Neural progenitor cell (in vitro differentiated cells): ENCODE results near the gene IKZF3. TPM values are rescaled to one million over a fixed set of nuclear protein-coding genes. Genes with fewer than 3 reads are reported as not detected.

Source experiments
- DNase-seq: peaks from one replicate; pipeline ENCODE4 v3.0.0-alpha.2; 2016; ENCODE audit warnings: low spot score
- H2AFZ ChIP-seq: fragments of 200-600 bp; sonication (generic); replicated peaks from 2 replicates; pipeline ENCODE4 v1.6.1; 2016; ENCODE audit warnings: antibody characterized with exemption
- H3F3A ChIP-seq: fragments of 200-600 bp; sonication (generic); 2 replicates; pipeline ENCODE4 v1.6.1; 2016; ENCODE audit warnings: antibody characterized with exemption, low read depth
- H3K27ac ChIP-seq: fragments of 200-600 bp; sonication (generic); 2 replicates; pipeline ENCODE4 v1.5.1; 2016; ENCODE audit warnings: mild to moderate bottlenecking
- H3K27me3 ChIP-seq: fragments of 200-600 bp; sonication (generic); 2 replicates; pipeline ENCODE4 v1.6.1; 2016; ENCODE audit warnings: mild to moderate bottlenecking, moderate library complexity
- H3K36me3 ChIP-seq: fragments of 200-600 bp; sonication (generic); 2 replicates; pipeline ENCODE4 v1.5.1; 2016
- H3K4me1 ChIP-seq: fragments of 200-600 bp; sonication (generic); 2 replicates; pipeline ENCODE4 v1.6.1; 2016; ENCODE audit warnings: mixed run types
- H3K4me2 ChIP-seq: fragments of 200-600 bp; sonication (generic); 2 replicates; pipeline ENCODE4 v1.6.1; 2016
- H3K4me3 ChIP-seq: fragments of 200-600 bp; sonication (generic); 2 replicates; pipeline ENCODE4 v1.5.1; 2016
- H3K79me2 ChIP-seq: fragments of 200-600 bp; sonication (generic); 2 replicates; pipeline ENCODE4 v1.6.1; 2016; ENCODE audit warnings: low read depth
- H3K9ac ChIP-seq: fragments of 200-600 bp; sonication (generic); 2 replicates; pipeline ENCODE4 v1.6.1; 2016
- H3K9me3 ChIP-seq: fragments of 200-600 bp; sonication (generic); 2 replicates; pipeline ENCODE4 v1.5.1; 2016; ENCODE audit warnings: low read depth
- H4K20me1 ChIP-seq: fragments of 200-600 bp; sonication (generic); 2 replicates; pipeline ENCODE4 v1.6.1; 2016; ENCODE audit warnings: low read depth
- H3K27ac Mint-ChIP-seq: 3 replicates; pipeline ENCODE4 v1.8.0; 2021; ENCODE audit warnings: mixed read lengths
- H3K27me3 Mint-ChIP-seq: 2 replicates; pipeline ENCODE4 v1.8.0; 2022; ENCODE audit warnings: low read depth, mild to moderate bottlenecking, inconsistent platforms, moderate library complexity, mixed read lengths; ENCODE audit not compliant: insufficient read depth
- H3K36me3 Mint-ChIP-seq: 3 replicates; pipeline ENCODE4 v1.8.0; 2021; ENCODE audit warnings: mixed read lengths
- H3K4me1 Mint-ChIP-seq: 3 replicates; pipeline ENCODE4 v1.8.0; 2021; ENCODE audit warnings: mixed read lengths
- H3K4me3 Mint-ChIP-seq: 3 replicates; pipeline ENCODE4 v1.8.0; 2021; ENCODE audit warnings: mild to moderate bottlenecking, moderate library complexity, mixed read lengths
- H3K9me3 Mint-ChIP-seq: 3 replicates; pipeline ENCODE4 v1.8.0; 2020; ENCODE audit warnings: mixed read lengths
- EZH2 ChIP-seq: fragments of 200-600 bp; sonication (generic); IDR thresholded peaks from 2 replicates; pipeline ENCODE4 v1.6.1; 2017; ENCODE audit warnings: antibody characterized with exemption, mild to moderate bottlenecking, moderate library complexity
- EZH2phosphoT487 ChIP-seq: fragments of 200-600 bp; sonication (generic); IDR thresholded peaks from 2 replicates; pipeline ENCODE4 v1.6.1; 2017; ENCODE audit warnings: antibody characterized with exemption
- total RNA-seq: library from RNA; depleted of rRNA; stranded (reverse); fragments of >200 nt; gene quantifications from 2 replicates; pipeline ENCODE4 v1.2.3, GENCODE V29; 2015; ENCODE audit warnings: low replicate concordance
- TF ChIP-seq, protein P1 (sequence below): fragments of 200-600 bp; sonication (generic); IDR thresholded peaks from 2 replicates; pipeline ENCODE4 v1.5.1; 2017; ENCODE audit warnings: antibody characterized with exemption, mild to moderate bottlenecking

The IKZF3 gene
- total RNA-seq, 1 donor from 2014 or later = not detected

DNA sequence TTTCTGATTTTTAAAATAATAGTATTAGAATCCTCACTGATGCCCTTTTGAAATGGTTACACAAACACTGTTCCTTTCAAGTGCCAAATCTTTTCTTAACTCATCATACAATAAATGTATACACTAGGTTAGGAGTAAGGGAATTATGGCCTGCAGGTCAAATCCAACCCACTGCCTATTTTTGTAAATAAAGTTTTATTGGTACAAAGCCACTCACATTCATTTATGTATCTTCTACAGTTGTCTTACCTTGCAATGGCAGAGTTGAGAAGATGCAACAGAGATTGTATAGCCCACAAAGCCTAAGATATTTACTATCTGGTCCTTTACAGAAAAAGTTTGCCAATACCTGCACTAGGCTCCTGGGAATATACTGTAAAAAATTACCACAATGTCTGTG is 47.8 kb downstream of the IKZF3 start:
- H3K27me3 ChIP-seq = no peaks in the 10 kb centered on the region
- Mint-ChIP-seq H3K27me3 (peaks cover 3% of the 10 kb centered on the region), H3K4me1 (peaks cover 5% of the 10 kb centered on the region), H3K36me3 (no peaks in the 10 kb centered on the region), H3K27ac (no peak overlapping the region), H3K4me3 (no peak overlapping the region), H3K9me3 (no peaks in the 10 kb centered on the region)
- H3K9me3 ChIP-seq = no peaks in the 10 kb centered on the region
- H2AFZ ChIP-seq = no peak overlapping the region
- no peak overlapping the region for H3K4me2 ChIP-seq
- no peaks in the 10 kb centered on the region for H3K79me2 ChIP-seq
- H3K4me3 ChIP-seq = no peak overlapping the region
- H3K36me3 ChIP-seq = no peaks in the 10 kb centered on the region
- no peak overlapping the region for H3K27ac ChIP-seq
- H3F3A ChIP-seq = peaks cover 15% of the 10 kb centered on the region
- no peaks in the 10 kb centered on the region for H4K20me1 ChIP-seq
- no peak for DNase-seq
- H3K9ac ChIP-seq = no peak overlapping the region
- peaks cover 9% of the 10 kb centered on the region for H3K4me1 ChIP-seq
- TF ChIP-seq, protein P1, sequence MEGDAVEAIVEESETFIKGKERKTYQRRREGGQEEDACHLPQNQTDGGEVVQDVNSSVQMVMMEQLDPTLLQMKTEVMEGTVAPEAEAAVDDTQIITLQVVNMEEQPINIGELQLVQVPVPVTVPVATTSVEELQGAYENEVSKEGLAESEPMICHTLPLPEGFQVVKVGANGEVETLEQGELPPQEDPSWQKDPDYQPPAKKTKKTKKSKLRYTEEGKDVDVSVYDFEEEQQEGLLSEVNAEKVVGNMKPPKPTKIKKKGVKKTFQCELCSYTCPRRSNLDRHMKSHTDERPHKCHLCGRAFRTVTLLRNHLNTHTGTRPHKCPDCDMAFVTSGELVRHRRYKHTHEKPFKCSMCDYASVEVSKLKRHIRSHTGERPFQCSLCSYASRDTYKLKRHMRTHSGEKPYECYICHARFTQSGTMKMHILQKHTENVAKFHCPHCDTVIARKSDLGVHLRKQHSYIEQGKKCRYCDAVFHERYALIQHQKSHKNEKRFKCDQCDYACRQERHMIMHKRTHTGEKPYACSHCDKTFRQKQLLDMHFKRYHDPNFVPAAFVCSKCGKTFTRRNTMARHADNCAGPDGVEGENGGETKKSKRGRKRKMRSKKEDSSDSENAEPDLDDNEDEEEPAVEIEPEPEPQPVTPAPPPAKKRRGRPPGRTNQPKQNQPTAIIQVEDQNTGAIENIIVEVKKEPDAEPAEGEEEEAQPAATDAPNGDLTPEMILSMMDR = no peak
- TF ChIP-seq EZH2 (no peak), EZH2phosphoT487 (no peak)

DNA sequence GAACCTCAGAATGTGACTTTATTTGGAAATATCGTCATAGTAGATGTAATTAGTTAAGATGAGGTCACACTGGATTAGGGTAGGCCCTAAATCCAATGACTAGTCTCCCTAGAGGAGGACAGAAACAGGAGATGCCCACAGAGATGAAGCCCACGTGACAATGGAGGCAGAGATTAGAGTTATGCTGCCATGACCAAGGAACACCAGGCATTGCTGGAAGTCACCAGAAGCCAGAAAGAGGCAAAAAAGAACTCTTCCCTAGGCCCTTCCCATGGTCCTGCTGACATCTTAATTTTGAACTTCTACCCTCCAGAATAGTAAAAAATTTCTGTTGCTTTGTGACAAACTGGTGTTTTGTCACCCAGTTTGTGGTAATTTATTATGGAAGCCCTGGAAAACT is 49.6 kb downstream of the IKZF3 start:
- Mint-ChIP-seq H3K27ac (no peak overlapping the region), H3K4me3 (no peak overlapping the region), H3K27me3 (no peaks in the 10 kb centered on the region), H3K4me1 (peaks cover 5% of the 10 kb centered on the region), H3K36me3 (no peaks in the 10 kb centered on the region), H3K9me3 (no peaks in the 10 kb centered on the region)
- no peak overlapping the region for H3K9ac ChIP-seq
- H3K4me1 ChIP-seq = no peaks in the 10 kb centered on the region
- H2AFZ ChIP-seq = no peak overlapping the region
- no peaks in the 10 kb centered on the region for H3K36me3 ChIP-seq
- H3K27me3 ChIP-seq = no peaks in the 10 kb centered on the region
- no peaks in the 10 kb centered on the region for H4K20me1 ChIP-seq
- TF ChIP-seq, protein P1 = no peak
- TF ChIP-seq EZH2phosphoT487 = no peak
- no peak for TF ChIP-seq EZH2
- no peak overlapping the region for H3K4me2 ChIP-seq
- no peaks in the 10 kb centered on the region for H3K9me3 ChIP-seq
- no peak for DNase-seq
- no peak overlapping the region for H3K4me3 ChIP-seq
- H3K79me2 ChIP-seq = no peaks in the 10 kb centered on the region
- no peaks in the 10 kb centered on the region for H3F3A ChIP-seq
- H3K27ac ChIP-seq = no peak overlapping the region

DNA sequence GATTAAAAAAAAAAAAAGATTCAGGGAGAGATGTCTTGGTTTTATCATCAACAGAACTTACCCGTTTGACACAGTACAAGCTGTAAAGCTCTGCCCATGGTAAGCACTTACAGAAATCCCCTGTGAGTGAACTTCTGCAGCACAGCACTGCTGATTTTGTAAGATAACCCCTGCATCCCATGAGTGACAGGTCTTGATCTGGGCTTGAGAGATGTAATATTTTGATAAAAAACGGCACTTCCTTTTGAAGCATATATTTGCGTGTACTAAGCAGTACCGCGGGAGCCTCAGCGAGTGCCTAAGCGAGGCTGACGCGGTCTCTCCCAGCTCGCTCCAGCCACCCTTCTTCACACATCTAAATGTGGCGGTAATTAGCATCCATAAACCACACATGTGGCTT is 50.5 kb downstream of the IKZF3 start:
- H3K27me3 ChIP-seq = no peaks in the 10 kb centered on the region
- H3K4me3 ChIP-seq = no peak overlapping the region
- no peak for DNase-seq
- H3K4me1 ChIP-seq = no peaks in the 10 kb centered on the region
- Mint-ChIP-seq H3K36me3 (no peaks in the 10 kb centered on the region), H3K9me3 (no peaks in the 10 kb centered on the region), H3K27me3 (no peaks in the 10 kb centered on the region), H3K4me3 (no peak overlapping the region), H3K4me1 (peaks cover 5% of the 10 kb centered on the region), H3K27ac (no peak overlapping the region)
- H3K9ac ChIP-seq = no peak overlapping the region
- no peak overlapping the region for H3K4me2 ChIP-seq
- no peak overlapping the region for H3K27ac ChIP-seq
- H4K20me1 ChIP-seq = no peaks in the 10 kb centered on the region
- no peaks in the 10 kb centered on the region for H3K9me3 ChIP-seq
- TF ChIP-seq EZH2 (no peak), EZH2phosphoT487 (no peak)
- TF ChIP-seq, protein P1 = no peak
- H3F3A ChIP-seq = no peaks in the 10 kb centered on the region
- H2AFZ ChIP-seq = no peak overlapping the region
- H3K79me2 ChIP-seq = no peaks in the 10 kb centered on the region
- H3K36me3 ChIP-seq = no peaks in the 10 kb centered on the region
